Activated T-helper 2 cell treated with anti-CD3 and anti-CD28 coated beads, Interferon-gamma antibody, Interleukin-2, Interleukin-4, amounts not matched to agents 10 μg/mL and 5 μg/mL and 100 μg/mL, durations not matched to agents 14 hours and 24 hours and 36 hours (primary cell): ENCODE data around the gene GMEB2. TPM values are rescaled to one million over a fixed set of nuclear protein-coding genes. Genes with fewer than 3 reads are reported as not detected.

Source experiments
- DNase-seq: peaks from one replicate; pipeline ENCODE4 v3.0.0; 2021; ENCODE audit warnings: low spot score
- H3K27ac Mint-ChIP-seq: one replicate; pipeline ENCODE4 v1.8.0; 2021; ENCODE audit warnings: mixed read lengths
- H3K27me3 Mint-ChIP-seq: one replicate; pipeline ENCODE4 v1.8.0; 2021; ENCODE audit warnings: low read depth, mixed read lengths
- H3K36me3 Mint-ChIP-seq: one replicate; pipeline ENCODE4 v1.8.0; 2021; ENCODE audit warnings: low read depth, mixed read lengths
- H3K4me1 Mint-ChIP-seq: one replicate; pipeline ENCODE4 v1.8.0; 2021; ENCODE audit warnings: low read depth, mixed read lengths
- H3K4me3 Mint-ChIP-seq: one replicate; pipeline ENCODE4 v1.8.0; 2021; ENCODE audit warnings: low read depth, mild to moderate bottlenecking, moderate library complexity, mixed read lengths
- H3K9me3 Mint-ChIP-seq: one replicate; pipeline ENCODE4 v1.8.0; 2021; ENCODE audit warnings: mixed read lengths
- intact Hi-C: fragments of 100-400 bp; cut with micrococcal nuclease; formaldehyde crosslinking; loops from one replicate; pipeline ENCODE4 v1.15.1; 2023
- total RNA-seq: library from RNA; stranded (reverse); gene quantifications from 2 replicates; pipeline ENCODE4 v1.2.3, GENCODE V29; 2022

Gene GMEB2
- total RNA-seq, 1 donor from 2014 or later, result 13.6 TPM

DNA sequence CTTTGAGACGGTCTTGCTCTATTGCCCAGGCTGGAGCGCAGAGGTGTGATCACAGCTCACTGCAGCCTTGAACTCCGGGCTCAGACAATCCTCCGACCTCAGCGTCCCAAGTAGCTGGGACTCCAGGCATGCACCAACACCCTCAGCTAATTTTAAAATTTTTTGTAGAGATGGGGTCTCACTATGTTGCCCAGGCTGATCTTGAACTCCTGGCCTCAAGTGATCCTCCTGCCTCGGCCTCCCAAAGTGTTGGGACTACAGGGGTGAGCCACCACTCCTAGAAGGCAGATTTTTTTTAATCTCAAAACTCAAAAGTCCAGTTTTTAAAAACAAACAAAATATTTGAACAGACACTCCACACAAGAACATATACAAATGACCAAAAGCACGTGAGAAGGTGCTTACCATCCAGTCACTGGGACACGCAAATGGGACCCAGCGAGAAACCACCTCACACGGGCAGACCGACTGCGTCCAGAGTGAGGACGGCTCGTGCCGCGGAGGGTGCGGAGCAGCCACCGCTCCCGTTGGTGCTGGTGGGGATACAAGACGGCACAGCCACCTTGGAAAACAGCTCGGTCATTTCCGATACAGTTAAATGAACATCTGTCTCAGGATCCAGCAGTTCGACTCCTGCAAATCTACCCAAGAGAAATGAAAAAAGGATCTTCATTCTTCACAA, 44.4 kb downstream of the GMEB2 start:
- DNase-seq, result no peak
- Mint-ChIP-seq H3K36me3 (peaks cover 4% of the 10 kb centered on the region), H3K4me3 (no peak overlapping the region), H3K27me3 (peaks cover 18% of the 10 kb centered on the region), H3K4me1 (peaks cover 4% of the 10 kb centered on the region), H3K27ac (no peak overlapping the region), H3K9me3 (no peaks in the 10 kb centered on the region)
- intact Hi-C loops, result no loop called here

DNA sequence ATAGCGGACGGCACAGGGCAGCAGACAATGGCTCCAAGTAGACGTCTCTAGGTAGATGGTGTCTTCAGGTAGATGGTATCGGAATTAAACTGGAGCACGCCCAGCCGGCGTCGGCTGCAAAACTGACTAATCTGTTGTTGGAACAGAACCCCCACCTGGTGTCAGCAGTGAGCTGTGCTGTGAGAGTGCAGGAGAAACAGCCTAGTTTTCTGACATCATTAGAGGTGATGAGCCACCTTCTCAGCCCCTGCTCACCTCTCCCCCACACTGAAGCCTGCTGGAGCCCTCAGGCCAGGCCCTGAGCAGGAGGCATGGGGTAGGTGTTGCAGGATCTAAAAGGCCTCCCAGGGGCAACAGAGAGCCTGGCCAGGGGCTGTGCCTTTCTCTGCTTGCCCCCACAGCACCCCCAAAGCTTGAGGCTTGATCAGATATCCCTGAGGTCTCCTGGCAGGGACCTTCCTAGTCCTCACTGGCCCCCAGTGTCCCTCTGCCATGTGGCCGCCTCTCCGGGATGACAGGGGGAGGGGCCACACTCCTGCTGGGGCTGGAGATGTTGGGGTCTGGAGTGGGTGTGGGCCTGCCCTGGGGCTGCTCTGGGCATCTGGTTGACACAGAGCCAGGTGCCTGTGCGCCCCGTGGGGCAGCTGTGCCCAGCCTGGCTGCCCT, 46.0 kb downstream of the GMEB2 start:
- H3K4me3 Mint-ChIP-seq, result no peak overlapping the region
- H3K36me3 Mint-ChIP-seq, result no peaks in the 10 kb centered on the region
- H3K27ac Mint-ChIP-seq, result no peak overlapping the region
- intact Hi-C loops, result no loop called here
- H3K4me1 Mint-ChIP-seq, result peaks cover 5% of the 10 kb centered on the region
- no peaks in the 10 kb centered on the region for H3K9me3 Mint-ChIP-seq
- DNase-seq, result peak; percentile 55
- peaks cover 26% of the 10 kb centered on the region for H3K27me3 Mint-ChIP-seq

DNA sequence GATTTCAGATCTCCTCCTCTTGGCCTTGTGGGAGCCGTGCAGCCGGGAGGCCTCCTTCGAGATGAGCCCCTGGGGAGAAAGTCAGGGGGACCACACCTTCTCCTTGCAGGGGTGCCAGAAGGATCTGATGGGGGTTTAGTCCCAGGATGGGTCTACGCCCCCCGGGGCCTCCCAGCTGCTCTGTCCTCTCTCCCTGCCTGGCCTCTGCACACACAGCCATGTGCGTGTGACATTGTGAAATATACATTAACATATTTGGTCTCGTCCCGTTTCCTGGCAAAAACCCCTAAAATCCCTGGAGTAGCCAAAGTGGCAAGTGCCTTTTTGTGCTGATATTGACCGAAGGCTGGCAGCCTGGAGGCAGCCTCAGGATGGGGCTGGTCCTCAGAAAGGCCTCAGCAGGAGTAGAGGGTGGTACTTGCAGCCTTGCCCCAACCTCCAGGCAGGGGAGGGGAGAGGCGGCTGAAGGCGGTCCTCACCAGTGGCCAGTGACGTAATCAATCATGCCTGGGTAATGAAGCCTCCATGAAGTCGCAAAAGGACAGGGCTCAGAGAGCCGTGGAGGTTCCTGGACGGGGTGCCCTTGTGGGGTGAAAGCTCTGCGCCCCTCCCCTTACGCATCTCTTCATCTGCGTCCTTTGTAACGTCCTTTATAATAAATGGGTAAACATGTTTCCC, 47.7 kb downstream of the GMEB2 start:
- no peak for DNase-seq
- Mint-ChIP-seq H3K4me1 (peaks cover 5% of the 10 kb centered on the region), H3K27me3 (peaks cover 28% of the 10 kb centered on the region), H3K36me3 (no peaks in the 10 kb centered on the region), H3K9me3 (no peaks in the 10 kb centered on the region), H3K4me3 (no peak overlapping the region), H3K27ac (no peak overlapping the region)
- intact Hi-C loops, result no loop called here

GRCh38 chr20:63578224-63579016, 48.5 kb downstream of the GMEB2 start:
- Mint-ChIP-seq H3K27ac (no peak overlapping the region), H3K4me3 (no peak overlapping the region), H3K4me1 (peaks cover 5% of the 10 kb centered on the region), H3K27me3 (peaks cover 25% of the 10 kb centered on the region), H3K36me3 (no peaks in the 10 kb centered on the region), H3K9me3 (no peaks in the 10 kb centered on the region)
- no peak for DNase-seq
- intact Hi-C loops, result no loop called here

GRCh38 chr20:63577317-63577894, 49.5 kb downstream of the GMEB2 start:
- intact Hi-C loops, result no loop called here
- H3K4me3 Mint-ChIP-seq, result no peak overlapping the region
- no peak for DNase-seq
- peaks cover 5% of the 10 kb centered on the region for H3K4me1 Mint-ChIP-seq
- H3K27ac Mint-ChIP-seq, result no peak overlapping the region
- no peaks in the 10 kb centered on the region for H3K36me3 Mint-ChIP-seq
- no peaks in the 10 kb centered on the region for H3K9me3 Mint-ChIP-seq
- peaks cover 25% of the 10 kb centered on the region for H3K27me3 Mint-ChIP-seq

DNA sequence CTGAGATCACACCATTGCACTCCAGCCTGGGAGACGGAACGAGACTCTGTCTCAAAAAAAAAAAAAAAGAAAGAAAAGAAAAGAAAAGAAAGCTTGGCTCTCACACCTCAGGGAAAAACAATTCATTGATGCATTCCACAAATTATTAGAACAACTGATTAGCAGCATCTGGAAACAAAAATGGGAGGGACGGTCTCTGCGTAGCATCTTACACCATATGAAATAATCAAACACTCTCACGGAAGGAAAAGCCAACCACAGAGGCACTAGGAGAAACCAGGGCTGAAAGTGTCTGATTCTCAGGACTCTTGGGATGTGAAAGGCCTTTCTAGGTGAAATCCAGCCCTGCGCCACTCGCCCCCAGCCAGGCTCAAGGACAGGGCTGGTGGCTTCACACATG, 50.6 kb downstream of the GMEB2 start:
- Mint-ChIP-seq H3K36me3 (no peaks in the 10 kb centered on the region), H3K27ac (no peak overlapping the region), H3K4me3 (no peak overlapping the region), H3K4me1 (peaks cover 5% of the 10 kb centered on the region), H3K27me3 (peaks cover 22% of the 10 kb centered on the region), H3K9me3 (no peaks in the 10 kb centered on the region)
- intact Hi-C loops, result no loop called here
- DNase-seq, result no peak

DNA sequence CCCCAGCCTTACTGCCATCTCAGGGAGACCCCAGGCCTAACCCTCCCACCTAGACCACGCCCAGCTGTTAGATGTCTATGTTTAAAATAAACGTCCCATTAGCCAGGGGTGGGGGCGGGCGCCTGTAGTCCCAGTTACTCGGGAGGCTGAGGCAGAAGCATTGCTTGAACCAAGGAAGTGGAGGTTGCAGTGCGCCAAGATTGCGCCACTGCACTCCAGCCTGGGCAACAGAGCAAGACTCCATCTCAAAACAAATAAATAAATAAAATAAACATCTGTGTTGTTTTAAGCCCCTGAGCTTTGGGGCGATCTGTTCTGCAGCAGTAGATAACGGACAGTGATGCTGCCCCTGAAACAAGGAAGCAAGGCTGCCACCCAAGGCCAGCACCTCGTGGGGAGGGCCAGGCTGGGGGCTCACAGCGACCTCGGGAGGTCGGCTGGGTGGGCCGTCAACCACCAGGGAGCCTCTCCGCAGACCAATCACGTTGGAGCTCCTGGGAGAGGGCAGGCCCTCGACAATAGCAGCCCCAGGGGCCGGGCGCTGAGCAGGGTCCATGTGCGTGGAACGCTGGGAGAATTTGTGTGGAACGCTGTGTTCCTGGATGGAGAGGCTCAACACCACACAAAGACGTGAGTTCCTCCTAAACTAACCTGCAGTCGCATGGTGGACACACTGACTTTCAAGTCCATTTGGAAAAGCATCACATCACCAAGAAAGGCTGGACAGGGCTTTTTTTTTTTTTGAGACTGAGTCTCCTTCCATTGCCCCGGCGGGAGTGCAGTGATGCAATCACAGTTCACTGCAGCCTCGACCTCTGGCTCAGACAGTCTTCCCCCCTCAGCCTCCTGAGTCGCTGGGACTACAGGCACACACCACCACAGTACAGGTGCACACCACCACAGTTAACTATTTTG, 51.8 kb downstream of the GMEB2 start:
- intact Hi-C loops, result no loop called here
- Mint-ChIP-seq H3K9me3 (no peaks in the 10 kb centered on the region), H3K4me1 (peaks cover 1% of the 10 kb centered on the region), H3K36me3 (no peaks in the 10 kb centered on the region), H3K27me3 (peaks cover 19% of the 10 kb centered on the region), H3K27ac (no peak overlapping the region), H3K4me3 (peak overlapping the region; percentile 51)
- DNase-seq, result no peak

DNA sequence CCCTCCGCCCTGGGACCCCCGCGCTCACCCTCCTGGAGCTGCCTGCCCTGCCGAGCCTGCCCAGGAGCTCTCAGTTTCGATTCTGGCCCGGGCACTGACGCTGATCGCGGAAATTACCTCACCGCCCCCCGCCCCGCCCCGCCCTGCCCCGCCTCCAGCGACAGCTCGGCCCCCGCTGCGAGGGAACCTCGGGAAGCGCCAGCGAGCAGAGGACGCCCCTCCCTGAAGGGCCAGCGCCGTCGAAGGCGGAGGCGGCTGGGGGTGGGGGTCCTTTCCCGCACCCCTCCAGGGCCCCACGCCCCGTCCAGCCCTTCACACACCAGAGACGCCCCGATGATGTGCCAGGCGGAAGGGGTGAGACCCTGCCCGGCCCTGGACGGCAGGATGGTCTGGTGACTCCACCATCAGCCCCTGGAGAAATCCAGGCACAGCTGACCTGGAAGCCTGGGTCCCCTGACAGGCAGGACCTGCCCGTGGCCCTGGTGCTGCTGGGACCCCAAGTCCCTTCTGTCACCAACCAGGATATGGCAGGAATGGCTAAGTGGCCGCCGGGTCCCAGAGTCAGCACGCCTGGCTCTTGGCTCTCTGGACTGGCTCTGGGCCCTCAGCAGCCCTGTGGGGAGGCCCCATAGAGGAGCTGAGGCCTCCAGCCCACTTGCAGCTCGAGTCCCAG, 52.6 kb downstream of the GMEB2 start, which contains the start of gene HELZ2:
Gene HELZ2 (minus strand): TSS at position 84 of the 673 bp plus-strand sequence. CDS start 1,854 bp downstream, outside the sequence.
- H3K27me3 Mint-ChIP-seq, result peaks cover 13% of the 10 kb centered on the region
- peaks cover 1% of the 10 kb centered on the region for H3K4me1 Mint-ChIP-seq
- H3K36me3 Mint-ChIP-seq, result peaks cover under 1% of the 10 kb centered on the region
- peak; percentile 65 for DNase-seq
- no peak within 1 kb of the TSS for H3K27ac Mint-ChIP-seq
- peak within 1 kb of the TSS; percentile 84 for H3K4me3 Mint-ChIP-seq
- intact Hi-C loops, result no loop called here
- no peaks in the 10 kb centered on the region for H3K9me3 Mint-ChIP-seq

DNA sequence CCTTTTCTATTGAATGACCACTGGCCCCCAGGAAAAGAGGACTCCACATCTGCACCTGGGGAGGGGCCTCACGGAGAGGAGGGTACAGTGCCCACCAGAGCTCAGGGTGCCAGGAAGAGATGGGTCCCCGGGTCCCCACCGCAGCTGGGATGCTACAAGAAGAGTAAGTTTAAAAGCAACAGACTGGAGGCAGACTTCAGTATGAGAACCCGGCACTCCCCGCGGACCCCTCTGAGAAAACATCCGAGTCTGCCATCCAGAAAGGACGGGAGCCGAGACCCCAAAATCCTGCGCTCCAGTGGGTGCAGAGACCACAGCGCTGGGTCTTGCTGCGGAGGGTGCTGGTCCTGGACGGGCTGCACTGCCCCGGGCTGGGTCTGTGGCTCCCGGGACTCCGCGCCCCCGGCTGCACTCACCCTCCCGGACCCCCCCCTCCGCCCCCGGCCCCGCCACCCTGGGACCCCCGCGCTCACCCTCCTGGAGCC, 53.2 kb downstream of the GMEB2 start:
- intact Hi-C loops, result no loop called here
- H3K27ac Mint-ChIP-seq, result no peak overlapping the region
- peaks cover 2% of the 10 kb centered on the region for H3K36me3 Mint-ChIP-seq
- peaks cover 1% of the 10 kb centered on the region for H3K4me1 Mint-ChIP-seq
- H3K4me3 Mint-ChIP-seq, result peak overlapping the region; percentile 84
- no peak for DNase-seq
- no peaks in the 10 kb centered on the region for H3K9me3 Mint-ChIP-seq
- peaks cover 13% of the 10 kb centered on the region for H3K27me3 Mint-ChIP-seq

GRCh38 chr20:63572788-63573646, 53.9 kb downstream of the GMEB2 start:
- H3K27ac Mint-ChIP-seq, result no peak overlapping the region
- H3K36me3 Mint-ChIP-seq, result peaks cover 2% of the 10 kb centered on the region
- DNase-seq, result no peak
- intact Hi-C loops, result no loop called here
- peak overlapping the region; percentile 84 for H3K4me3 Mint-ChIP-seq
- H3K27me3 Mint-ChIP-seq, result peaks cover 13% of the 10 kb centered on the region
- peaks cover 4% of the 10 kb centered on the region for H3K4me1 Mint-ChIP-seq
- no peaks in the 10 kb centered on the region for H3K9me3 Mint-ChIP-seq
